SH-SY5Y (cell line): ENCODE data around the gene TOP3A.

Experiments
- GATA2 ChIP-seq: IDR thresholded peaks from 2 replicates; pipeline ENCODE4 v1.6.1; 2011; ENCODE audit warnings: mild to moderate bottlenecking, low read depth, low read length
- GATA3 ChIP-seq: IDR thresholded peaks from 2 replicates; pipeline ENCODE4 v1.6.1; 2011; ENCODE audit warnings: low read depth, mild to moderate bottlenecking, low read length, moderate library complexity

- TF ChIP-seq GATA3 (no peak), GATA2 (no peak)
Observed at GRCh38 chr17:18319604-18320256, 4.9 kb upstream of the TOP3A start.
